ENCODE results near the gene ACKR1.

Gene ACKR1

DNA sequence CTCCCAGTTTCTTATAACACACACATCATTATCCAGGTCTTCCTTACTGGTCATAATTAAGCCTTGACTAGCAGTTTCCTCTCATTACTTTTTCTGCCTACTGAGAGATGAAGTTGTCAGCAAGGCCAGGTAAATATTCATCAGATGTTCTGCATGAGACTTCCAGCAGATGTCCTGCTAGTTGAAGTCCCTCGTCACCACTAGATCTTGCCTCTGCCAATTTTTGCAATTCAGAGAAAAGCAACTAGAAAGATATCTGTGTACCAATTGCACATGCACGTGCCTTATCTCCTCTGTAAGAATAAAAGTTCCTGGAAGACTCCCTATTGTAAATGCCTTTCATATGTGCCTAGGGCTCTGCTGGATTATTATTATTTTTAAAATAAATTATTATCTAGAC, 18.3 kb downstream of the ACKR1 start:
- DNase-seq, result no peak

DNA sequence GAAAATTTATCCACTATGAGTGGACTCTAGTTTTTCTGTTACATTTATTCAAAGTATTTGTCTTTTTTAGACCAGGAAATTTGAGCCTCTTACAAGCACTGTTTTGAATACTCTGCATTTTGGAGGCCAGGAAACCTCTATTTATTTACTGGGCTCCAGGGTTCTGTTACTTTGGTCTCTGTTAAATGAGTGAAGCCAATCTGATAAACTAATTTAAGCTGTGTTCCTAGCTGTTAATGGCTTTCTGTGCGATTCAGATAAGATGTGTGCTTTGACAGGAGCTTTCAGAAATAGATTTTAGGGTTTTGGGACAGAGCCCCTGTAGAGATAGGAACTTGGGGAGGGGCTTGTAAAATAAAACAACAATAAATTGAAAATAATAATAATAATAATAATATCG, 23.9 kb downstream of the ACKR1 start:
- no peak for DNase-seq

DNA sequence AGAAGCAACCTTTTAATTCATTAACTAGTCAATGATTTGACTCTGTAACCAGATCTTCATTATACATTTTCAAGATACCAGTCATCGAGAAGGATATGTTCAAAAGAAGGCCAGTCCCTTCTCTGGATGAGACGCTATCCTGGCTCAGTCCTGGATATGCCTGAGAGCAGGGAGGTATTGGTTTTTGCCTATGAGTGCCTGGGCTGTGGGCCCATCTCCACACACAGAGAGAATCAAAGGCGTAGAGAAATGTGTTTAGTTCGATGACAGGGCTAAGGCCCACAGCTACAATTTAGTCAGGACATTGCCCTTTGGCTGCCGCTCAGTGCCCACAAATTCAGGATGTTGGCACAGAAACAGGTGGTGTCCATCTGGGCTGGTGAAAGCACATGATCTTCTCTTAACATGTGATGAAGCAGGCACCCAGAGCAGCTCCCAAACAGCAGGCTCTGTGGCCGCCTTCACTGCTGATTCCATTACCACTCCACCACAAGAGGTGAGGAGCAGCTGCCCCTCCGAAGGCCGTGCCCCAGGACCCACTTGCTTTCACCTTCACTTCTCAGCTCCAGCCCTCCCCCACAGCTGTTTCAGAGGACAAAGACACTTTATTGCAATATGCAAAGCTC, 24.7 kb downstream of the ACKR1 start:
- no peak for DNase-seq

- DNase-seq, result no peak
Observed at GRCh38 chr1:159229896-159230295, 25.2 kb downstream of the ACKR1 start.

GRCh38 chr1:159239551-159240220, 35.0 kb downstream of the ACKR1 start:
- no peak for DNase-seq

GRCh38 chr1:159247266-159247665, 42.6 kb downstream of the ACKR1 start:
- no peak for DNase-seq

DNA sequence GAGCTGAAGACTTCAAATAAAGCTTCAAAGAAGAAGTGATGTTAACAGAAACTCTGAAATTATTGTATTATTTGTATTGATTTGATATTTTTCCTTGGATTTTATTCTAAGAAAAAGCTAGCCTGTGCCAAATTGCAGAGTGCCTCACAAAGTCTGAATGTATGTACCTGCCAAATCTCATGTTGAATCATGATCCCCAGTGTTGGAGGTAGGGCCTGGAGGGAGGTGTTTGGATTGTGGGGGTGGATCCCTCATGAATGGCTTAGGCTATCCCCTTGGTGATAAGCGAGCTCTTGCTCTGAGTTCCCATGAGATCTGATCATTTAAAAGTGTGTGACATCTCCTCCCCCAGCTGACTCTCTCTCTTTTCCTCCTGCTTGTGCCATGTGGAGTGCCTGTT, 43.6 kb downstream of the ACKR1 start:
- DNase-seq, result no peak

DNA sequence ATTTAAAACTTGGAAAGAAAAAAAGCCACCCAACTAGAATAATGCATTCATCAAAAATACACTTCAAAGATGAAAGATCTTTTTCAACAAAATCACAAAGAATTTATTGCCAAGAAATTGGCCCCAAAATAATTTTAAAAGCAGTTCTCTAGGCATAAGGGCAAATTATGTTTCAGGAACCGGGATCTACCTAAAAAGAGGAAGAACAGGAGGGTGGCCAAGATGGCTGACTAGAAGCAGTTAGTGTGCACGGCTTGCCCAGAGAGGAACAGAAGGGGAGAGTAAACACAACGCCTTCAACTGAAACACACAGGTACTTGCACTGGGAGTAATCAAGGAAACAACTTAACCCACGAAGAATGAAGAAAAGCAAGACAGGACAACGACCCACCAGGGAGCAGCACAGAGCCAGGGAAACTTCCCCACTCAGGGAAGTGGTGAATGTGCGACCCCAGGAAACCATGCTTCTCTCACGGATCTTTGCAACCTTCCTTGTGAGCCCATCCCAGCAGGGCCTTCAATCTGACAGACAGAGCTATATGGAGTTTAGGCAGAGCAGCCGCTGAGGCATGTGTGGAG, 46.1 kb downstream of the ACKR1 start:
- DNase-seq, result no peak

Data from CD4-positive, alpha-beta T cell treated with Interleukin-4 for 4 hours (primary cell).